Sigmoid colon (tissue), 4 donors: ENCODE measurements around the gene SPINT1.

Experiments used
- EP300 ChIP-seq, 4 donors: sonication (generic); formaldehyde crosslinking; IDR thresholded peaks; one replicate each; pipeline ENCODE4 v1.6.1; 2017; ENCODE audit warnings: antibody characterized with exemption in 4 of 4
- POLR2AphosphoS5 ChIP-seq, 4 donors: sonication (generic); formaldehyde crosslinking; IDR thresholded peaks; one replicate each; pipeline ENCODE4 v1.6.1; 2017; ENCODE audit warnings: antibody characterized with exemption in 4 of 4
- TF ChIP-seq, protein P1 (sequence below), 4 experiments: fragments of 450-650 bp in 3 of 4; fragments of 200-600 bp in 1 of 4; IDR thresholded peaks; one replicate each; pipeline ENCODE4 v1.5.1; 2016 to 2019; ENCODE audit warnings: antibody characterized with exemption in 4 of 4, mild to moderate bottlenecking in 3 of 4, moderate library complexity in 2 of 4

DNA sequence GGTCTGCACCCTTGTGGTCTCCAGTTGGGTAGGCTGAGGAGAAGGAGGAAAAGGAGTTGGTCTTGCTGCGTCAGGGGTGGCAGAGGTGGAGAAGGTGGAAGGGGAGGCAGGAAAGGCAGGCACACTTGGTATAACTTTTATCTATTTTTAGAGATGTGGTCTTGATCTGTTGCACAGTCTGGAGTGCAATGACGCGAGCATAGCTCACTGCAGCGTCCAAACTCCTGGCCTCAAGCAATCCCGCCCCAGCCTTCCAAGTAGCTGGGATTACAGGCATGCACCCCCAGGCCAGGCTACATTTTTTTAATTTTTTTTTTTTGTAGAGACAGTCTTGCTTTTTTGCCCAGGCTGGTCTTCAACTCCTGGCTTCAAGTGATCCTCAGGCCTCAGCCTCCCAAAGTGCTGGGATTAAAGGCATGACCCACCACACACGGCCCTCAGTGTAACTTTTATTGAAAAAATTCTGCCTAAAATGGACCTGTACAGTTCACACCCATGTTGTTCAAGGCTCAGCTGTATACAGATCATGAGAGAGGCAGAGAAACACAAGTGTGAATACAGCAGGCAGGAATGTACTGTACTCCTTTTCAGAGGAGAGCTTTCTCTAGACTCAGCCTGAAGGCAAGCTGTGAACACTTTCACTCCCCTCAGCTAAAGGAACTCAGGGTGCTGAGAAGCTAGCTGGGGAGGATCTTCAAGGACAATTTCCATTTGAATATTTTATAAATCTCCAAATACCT, 32.3 kb downstream of the SPINT1 start:
- TF ChIP-seq EP300 (IDR thresholded peaks at IDR 0.05) (no peak), POLR2AphosphoS5 (IDR thresholded peaks at IDR 0.05) (no peak)
- TF ChIP-seq, protein P1, sequence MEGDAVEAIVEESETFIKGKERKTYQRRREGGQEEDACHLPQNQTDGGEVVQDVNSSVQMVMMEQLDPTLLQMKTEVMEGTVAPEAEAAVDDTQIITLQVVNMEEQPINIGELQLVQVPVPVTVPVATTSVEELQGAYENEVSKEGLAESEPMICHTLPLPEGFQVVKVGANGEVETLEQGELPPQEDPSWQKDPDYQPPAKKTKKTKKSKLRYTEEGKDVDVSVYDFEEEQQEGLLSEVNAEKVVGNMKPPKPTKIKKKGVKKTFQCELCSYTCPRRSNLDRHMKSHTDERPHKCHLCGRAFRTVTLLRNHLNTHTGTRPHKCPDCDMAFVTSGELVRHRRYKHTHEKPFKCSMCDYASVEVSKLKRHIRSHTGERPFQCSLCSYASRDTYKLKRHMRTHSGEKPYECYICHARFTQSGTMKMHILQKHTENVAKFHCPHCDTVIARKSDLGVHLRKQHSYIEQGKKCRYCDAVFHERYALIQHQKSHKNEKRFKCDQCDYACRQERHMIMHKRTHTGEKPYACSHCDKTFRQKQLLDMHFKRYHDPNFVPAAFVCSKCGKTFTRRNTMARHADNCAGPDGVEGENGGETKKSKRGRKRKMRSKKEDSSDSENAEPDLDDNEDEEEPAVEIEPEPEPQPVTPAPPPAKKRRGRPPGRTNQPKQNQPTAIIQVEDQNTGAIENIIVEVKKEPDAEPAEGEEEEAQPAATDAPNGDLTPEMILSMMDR (IDR thresholded peaks at IDR 0.05): no peak
